ENCODE data around the gene UBE2L5.

GRCh38 chr13:30456290-30456689 lies 34.0 kb downstream of the UBE2L5 start:
- TF ChIP-seq CTCF (conservative IDR thresholded peaks at IDR 0.05 in 1 of 2, IDR thresholded peaks at IDR 0.05 in 1 of 2; ENCODE audit: low read depth in 1 of 2, low read length in 2 of 2) (no peak), EZH2 (IDR thresholded peaks at IDR 0.05; ENCODE audit: low read length, missing control alignments) (no peak)
